Upper lobe of left lung (tissue), 4 donors: ENCODE measurements around the gene ACACA.

Experiments
- POLR2A ChIP-seq, 4 donors: fragments of 450-650 bp; IDR thresholded peaks; one replicate each; pipeline ENCODE4 v1.5.1; 2016 to 2017; ENCODE audit warnings: antibody characterized with exemption in 4 of 4, mild to moderate bottlenecking in 2 of 4
- TF ChIP-seq, protein P1 (sequence below), 6 experiments: fragments of 450-650 bp in 4 of 6; fragments of 200-600 bp in 2 of 6; sonication (generic) in 2 of 6; IDR thresholded peaks; one replicate each; pipeline ENCODE4 v1.5.1; 2016 to 2019; ENCODE audit warnings: antibody characterized with exemption in 6 of 6

GRCh38 chr17:37382056-37382455 is 24.6 kb downstream of the ACACA start:
- TF ChIP-seq POLR2A (IDR thresholded peaks at IDR 0.05) = no peak
- TF ChIP-seq, protein P1, sequence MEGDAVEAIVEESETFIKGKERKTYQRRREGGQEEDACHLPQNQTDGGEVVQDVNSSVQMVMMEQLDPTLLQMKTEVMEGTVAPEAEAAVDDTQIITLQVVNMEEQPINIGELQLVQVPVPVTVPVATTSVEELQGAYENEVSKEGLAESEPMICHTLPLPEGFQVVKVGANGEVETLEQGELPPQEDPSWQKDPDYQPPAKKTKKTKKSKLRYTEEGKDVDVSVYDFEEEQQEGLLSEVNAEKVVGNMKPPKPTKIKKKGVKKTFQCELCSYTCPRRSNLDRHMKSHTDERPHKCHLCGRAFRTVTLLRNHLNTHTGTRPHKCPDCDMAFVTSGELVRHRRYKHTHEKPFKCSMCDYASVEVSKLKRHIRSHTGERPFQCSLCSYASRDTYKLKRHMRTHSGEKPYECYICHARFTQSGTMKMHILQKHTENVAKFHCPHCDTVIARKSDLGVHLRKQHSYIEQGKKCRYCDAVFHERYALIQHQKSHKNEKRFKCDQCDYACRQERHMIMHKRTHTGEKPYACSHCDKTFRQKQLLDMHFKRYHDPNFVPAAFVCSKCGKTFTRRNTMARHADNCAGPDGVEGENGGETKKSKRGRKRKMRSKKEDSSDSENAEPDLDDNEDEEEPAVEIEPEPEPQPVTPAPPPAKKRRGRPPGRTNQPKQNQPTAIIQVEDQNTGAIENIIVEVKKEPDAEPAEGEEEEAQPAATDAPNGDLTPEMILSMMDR (IDR thresholded peaks at IDR 0.05) = no peak
